Cerebellar cortex (tissue), 1 donor: ENCODE data around the gene C11orf58.

Experiments used
- DNase-seq: peaks from one replicate; pipeline ENCODE4 v3.0.0-alpha.2; 2015; ENCODE audit warnings: low spot score

The C11orf58 gene

DNA sequence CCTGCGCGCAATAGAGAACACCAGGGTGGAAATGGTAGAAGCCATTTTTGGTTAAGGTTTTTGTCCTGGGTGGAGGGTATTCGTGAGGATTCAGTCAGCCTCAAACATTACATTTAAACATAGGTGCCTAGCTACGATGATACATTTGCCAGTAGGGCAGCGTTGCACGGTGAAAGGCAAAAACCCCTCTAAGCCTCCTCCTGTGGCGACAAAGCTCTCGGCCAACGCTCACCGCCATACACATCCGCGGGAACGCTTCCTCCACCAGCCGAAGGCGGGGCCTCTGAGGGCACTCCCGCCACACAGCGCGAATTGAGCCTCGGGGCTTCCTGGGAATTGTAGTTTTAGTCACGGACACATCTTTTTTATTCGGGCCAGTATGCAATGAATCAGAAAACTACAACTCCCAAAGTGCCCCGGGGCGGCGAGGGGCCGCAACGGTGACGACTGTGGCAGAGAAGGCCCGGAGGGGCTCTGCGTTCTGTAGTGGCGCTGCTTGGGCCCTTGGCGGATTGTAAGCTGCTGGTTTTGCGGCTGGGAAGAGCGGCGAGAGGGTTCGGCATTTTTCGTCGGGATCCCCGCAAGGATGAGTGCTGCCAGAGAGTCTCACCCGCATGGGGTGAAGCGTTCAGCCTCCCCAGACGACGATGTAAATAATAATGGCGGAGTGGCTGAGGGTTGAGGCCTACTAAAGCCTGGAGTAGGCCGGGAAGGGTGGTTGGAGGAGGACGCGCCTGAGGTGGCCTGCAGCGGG lies at the start of gene C11orf58:
Gene C11orf58, plus strand, starts transcription at position 455 of the 754 bp plus-strand sequence. Its CDS starts 132 bp downstream, at position 587.
- DNase-seq, result peak; percentile 98

- no peak for DNase-seq
Observed at GRCh38 chr11:16690086-16690485, 48.4 kb upstream of the C11orf58 start.

GRCh38 chr11:16703795-16704194 lies 34.7 kb upstream of the C11orf58 start:
- no peak for DNase-seq

DNA sequence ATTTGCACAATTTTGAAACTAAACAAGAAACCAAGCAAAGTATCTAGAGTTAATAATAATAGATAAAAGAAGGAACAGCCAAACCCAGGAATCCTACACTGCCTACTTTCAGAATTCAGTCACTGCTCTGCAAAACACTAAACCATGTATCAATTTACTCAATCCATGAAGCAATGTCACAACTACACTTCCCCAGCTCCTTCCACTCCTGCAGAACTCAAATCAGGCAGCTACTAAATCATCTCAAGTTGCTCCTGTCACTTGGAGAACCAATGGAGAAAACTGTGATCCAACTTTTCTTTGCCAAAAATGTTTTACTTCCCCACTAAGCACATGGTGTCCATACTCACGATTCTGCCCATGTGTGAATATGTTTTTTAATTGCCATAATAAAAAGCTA lies 24.9 kb upstream of the C11orf58 start:
- no peak for DNase-seq

- DNase-seq, result no peak
Observed at GRCh38 chr11:16722581-16723344, 15.7 kb upstream of the C11orf58 start.

GRCh38 chr11:16727806-16728205 lies 10.6 kb upstream of the C11orf58 start:
- no peak for DNase-seq

DNA sequence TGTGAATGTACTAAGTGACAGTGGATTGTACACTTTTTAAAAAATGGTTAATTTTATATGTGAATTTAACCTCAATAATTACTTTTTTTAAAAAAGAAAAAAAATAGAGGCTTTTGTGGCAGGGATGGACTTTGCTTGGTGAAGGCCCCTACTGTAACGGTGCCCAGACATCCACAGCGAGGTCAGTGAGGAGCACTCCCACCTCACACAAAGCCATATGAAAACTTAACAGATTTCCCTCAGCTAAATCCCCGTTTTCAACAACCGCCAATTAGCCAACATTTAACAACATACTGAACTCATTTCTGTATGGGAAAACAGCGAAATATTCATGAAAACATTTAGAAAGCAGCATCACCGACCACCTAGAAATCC lies 642 bp upstream of the C11orf58 start:
- no peak for DNase-seq

DNA sequence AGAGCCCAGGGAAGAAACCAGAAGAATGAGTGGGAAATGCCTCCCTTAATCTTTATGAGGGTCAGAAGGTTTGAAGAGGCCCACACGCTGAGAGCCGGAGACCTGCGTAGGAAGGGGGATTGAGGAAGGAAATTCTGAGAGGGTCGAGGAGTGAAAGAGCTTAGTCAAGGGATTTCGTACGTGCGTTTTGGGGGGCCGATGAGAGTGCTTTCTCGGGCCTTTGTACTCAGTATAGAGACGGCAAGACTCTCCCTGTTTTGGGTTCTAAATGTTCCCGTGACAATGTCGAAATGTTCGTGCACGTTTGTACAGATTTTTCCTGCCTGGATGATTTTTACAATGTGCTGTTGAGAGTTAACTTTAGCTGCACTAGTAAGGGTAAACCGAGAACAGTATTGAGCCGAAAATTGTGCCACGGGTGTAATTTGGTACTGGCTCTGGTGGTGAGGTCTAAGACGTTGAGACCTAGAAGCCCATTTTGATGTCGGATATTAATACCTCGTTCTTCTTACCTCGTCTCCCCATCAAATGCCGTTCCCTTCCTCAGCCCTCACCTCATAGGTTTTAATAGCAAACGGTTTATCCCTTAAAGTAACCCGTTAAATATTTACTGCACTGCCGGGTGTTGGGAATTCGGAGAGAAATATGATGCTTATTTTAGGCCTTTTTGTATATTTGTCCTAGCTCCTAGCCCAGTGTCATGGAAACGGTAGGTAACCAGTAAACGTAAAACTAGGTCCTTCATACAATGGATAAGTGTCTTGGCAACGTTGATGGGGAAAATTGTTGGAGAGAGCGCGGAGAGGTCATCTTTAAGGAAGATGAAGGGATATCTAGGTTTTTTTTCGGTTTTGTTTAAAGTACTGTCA lies 734 bp downstream of the C11orf58 start:
- DNase-seq, result peak; percentile 14

DNA sequence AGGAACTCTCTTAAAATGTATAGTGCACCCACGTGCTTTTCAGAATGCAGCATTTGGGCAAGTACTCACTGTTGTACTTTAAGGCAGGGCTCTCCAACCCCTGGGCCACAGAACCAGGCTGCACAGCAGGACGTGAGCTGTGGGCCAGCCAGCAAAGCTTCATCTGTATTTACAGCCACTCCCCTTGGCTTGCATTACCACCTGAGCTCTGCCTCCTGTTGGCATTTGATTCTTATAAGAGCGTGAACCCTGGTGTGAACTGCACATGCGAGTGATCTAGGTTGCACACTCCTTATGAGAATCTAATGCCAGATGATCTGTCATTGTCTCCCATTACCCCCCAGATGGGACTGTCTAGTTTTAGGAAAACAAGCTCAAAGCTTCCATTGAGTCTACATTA lies 3.0 kb downstream of the C11orf58 start:
- no peak for DNase-seq

DNA sequence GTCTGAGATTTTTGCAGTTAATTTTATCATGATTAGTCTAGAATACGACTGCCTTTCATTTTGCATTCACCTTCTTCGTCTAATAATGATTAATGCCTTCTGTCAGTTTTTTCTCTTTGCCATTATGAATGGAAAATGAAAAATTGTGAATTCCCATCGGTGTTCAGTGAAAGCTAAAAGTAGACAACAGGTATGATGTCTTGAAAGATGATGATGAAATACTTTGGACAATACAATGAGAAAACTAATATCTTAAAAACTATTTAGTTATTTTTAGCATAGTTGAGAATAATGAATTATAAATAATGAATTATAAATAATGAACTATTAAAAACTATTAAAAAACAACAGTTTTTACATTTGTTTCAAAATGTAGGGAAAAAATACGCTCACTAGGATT lies 5.0 kb downstream of the C11orf58 start:
- no peak for DNase-seq

DNA sequence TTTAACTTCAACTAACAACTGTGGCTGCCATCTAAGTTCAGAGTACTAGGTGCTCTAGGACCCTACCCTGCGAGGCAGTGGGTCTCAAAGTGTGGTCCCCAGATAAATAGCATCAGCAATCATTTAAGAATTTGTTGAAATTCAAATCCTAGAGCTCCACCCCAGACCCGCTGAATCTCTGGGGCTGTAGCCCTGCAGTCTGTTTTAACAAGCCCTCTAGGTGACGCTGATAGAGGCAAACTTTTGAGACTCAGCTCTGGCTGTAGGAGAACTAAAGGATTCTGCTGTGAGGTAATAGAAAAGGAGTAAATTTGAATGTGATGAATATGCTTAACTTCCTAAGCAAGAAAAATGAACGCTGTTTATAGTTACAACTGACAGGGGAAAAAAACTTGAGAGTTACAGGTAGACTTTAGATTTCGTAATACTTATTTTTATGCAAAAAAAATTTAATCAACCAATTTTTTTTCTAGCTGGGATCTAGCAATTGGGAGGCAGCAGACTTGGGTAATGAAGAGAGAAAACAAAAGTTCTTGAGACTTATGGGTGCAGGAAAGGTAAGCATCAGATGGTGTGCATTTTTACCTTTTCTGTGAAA lies 5.8 kb downstream of the C11orf58 start:
- DNase-seq, result no peak

GRCh38 chr11:16745950-16746605 lies 7.6 kb downstream of the C11orf58 start:
- DNase-seq, result no peak

DNA sequence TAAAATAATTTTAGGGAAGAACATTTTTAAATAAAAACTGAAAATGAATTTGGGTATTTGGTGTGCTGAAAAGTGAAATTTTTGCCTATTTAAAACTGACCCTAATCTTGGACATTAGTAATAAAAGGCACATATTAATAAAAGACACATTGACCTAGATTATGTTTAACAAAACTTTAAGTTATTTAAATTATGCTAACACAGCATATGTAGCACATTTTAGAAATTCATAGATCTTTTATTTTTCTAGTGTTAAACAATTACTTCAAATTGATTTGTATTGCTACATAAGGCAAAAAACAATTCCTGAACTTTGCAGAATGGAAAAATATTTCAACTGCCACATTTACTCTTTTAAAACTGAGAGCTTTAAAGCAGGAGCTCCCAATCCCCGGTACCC lies 10.6 kb downstream of the C11orf58 start:
- DNase-seq, result no peak

- DNase-seq, result no peak
Observed at GRCh38 chr11:16749666-16750065, 11.2 kb downstream of the C11orf58 start.

DNA sequence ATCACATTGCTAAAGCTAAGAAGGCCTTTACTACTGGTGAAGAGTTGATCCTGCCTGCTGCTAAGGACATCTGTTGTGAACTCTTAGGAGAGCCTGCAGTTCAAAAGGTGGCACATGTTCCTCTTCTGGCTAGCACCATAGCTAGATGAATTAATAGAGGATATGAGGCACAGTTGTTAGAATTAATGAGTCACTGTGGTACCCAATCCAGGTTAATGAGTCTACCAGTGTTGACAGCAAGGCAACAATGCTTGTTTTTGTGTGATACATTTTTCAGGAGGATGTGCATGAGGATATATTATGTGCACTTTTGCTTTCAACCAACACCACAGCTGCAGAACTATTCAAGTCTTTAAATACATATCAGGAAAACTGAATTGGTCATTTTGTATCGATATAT lies 12.0 kb downstream of the C11orf58 start:
- DNase-seq, result no peak

DNA sequence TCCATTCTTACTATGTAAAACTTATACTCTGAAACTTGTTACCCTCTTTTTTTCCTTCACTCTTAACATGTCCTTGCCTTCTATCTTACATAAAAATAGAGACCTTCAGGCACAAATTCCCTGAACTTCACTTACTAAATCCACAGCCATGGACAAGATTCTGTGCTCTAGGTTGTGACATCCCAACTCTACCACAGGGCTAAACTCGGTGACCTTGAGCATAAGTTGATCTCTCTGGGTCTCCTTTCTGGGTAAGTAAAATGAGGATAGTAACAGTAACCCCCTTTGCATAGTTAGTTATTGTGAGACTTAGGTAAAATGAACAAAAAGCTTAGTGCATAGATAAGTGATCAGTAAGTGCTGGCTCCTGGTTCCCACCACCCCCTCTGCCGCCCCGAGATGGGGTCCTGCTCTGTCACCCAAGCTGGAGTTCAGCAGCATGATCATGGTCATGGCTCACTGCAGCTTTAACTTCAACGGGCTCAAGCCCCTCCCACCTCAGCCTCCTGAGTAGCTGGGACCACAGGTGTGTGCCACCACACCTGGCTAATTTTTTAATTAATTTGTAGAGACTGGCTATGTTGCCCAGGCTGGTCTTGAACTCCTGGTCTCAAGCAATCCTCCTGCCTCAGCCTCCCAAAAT lies 20.1 kb downstream of the C11orf58 start:
- DNase-seq, result no peak

GRCh38 chr11:16759857-16760508 lies 21.5 kb downstream of the C11orf58 start:
- DNase-seq, result no peak

DNA sequence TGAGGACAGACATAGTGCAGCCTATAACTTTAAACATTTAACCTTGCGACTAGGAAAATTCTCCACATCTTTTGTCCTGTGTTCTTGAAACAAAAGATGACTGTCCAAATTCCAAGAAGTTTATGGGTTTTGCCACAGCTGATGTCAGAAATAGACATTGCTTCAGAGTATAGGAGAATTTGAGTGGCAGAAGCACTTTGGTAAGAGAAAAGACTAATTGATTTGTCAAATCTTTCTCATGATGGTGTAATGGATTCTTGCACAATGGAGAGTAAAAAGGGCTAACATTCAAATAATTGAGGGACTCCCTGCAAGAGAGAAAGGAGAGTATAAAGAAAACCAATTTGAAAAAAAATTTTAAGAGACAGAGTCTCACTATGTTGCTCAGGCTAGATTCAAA lies 25.3 kb downstream of the C11orf58 start:
- DNase-seq, result no peak

- DNase-seq, result no peak
Observed at GRCh38 chr11:16764888-16765287, 26.4 kb downstream of the C11orf58 start.

DNA sequence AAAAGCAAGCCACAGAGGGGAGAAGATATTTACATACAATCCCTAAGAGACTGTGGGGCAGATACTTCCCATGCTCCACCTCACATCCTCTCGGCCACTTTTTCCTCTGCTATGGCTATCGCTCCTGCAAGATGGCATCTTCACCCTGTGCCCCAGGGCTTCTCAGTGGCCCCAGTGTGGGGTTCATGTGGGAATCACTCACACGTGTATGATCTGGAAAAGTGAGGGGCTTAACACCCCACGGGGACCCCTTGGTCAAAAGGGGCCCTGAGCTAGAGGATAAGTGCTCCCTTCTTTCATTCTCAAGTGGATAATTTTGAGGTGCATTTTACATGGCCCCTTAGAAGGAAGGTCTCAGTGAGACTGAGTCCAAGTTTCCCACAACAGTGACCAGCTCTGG lies 28.7 kb downstream of the C11orf58 start:
- DNase-seq, result no peak

DNA sequence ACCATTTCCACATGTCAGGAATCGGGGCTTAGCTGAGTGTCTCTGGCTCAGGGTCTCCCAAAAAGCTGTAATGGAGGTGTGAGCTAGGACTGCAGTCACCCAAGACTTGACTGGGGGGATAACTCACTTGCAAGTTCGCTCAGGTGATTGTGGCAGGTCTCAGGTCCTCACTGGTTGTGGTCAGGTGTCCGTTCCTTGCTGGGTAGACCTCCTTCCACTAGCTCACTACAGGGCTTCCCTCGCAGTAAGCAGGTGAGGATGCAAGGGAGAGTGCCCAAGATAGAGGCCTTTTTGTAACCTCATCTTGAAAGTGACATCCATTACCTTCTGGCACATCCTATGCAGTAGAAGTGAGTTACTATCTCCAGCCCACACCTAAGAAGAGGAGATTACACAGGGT lies 29.5 kb downstream of the C11orf58 start:
- DNase-seq, result no peak
